HG02970 (cell line): ENCODE measurements around the gene TRAPPC8.
"Not testable (repeated sequence)": the region's sequence is repeated elsewhere in the genome, so short reads cannot be mapped to it uniquely, and the experiment has no call there.

ENCODE experiments used
- ATAC-seq: cut with Tn5 transposase; IDR thresholded peaks from one replicate; pipeline ENCODE4 v1.9.1; 2021; ENCODE audit warnings: mild to moderate bottlenecking, moderate library complexity, moderate number of reproducible peaks; ENCODE audit not compliant: unreplicated experiment, low FRiP score

The TRAPPC8 gene

DNA sequence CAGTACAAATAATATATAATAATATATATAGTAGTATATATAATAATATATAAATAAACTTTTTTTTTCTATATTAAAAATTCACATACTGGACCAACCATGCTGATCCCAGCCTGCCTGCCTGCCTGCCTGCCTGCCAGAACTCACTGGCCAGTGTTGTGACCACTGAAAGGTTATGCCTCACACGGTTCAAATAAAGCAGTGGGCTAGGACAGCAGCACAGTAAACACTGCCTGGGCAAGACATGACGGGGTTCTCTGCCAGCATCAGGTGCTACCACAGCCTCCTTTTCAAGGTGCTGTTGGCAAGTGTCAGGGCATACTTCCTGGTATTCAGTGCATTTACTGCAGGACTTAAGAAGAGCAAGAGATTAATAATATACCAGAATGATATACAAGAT, 67.6 kb downstream of the TRAPPC8 start:
- ATAC-seq, result no peak

DNA sequence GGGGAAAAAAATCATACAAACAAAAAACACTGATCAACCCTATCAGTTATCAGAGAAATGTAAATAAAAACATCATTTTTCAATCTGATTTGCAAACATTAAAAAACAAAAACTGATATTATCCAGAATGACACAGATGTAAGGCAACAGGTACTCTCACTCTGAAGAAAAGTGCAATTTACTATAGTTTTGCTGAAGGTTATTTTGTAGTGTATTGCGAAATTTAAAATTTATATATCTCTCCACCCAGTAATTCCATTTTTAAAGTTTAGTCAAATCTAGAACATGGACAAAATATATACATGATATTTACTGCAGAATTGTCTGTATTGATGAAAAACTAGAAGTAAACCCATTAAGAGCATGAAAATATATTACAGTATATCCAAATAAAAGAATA, 79.8 kb downstream of the TRAPPC8 start:
- no peak for ATAC-seq

DNA sequence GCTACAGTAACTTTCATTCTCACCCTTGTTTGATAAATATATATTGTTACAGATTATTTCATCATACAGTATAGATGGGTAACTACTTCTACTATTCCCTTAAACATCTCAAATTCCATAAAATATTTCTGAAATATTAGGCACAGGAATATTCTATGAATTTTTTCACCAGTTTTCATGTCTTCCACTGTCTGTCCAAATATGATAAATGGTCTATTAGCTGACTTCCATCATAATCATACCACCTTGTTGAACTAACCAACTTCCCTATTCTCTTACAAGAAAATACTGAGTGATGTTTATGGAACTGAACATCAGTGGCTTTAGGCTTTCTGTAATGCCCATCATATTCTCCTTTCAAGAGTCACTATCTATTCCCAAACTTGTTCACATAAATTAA, 82.4 kb downstream of the TRAPPC8 start:
- ATAC-seq, result no peak

DNA sequence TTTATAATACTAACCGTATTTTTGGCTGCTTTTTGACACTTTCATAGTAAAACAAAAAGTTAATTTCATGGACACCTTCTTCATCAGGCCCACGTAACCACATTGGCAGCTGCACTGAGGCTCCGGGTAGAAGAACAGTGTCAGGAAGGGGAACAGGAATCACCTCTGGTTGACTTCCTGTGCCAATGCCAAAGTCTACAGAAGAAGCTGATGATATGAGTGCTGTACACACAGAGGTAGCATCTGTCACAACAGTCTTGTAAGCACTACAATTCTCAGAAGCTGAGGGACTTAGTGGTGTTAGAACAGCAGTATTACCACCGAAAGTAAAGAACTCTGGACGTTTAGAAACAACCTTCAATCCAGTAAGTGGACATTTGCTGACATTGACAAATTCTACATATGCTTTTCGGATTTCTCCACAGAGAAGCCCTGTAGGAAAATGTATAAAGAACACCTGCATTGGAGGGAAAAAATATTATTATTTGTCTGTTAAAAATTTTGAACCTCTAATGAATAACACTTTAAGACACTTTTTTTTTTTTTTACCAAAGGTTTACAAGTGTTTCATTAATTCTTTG, 85.3 kb downstream of the TRAPPC8 start:
- no peak for ATAC-seq

DNA sequence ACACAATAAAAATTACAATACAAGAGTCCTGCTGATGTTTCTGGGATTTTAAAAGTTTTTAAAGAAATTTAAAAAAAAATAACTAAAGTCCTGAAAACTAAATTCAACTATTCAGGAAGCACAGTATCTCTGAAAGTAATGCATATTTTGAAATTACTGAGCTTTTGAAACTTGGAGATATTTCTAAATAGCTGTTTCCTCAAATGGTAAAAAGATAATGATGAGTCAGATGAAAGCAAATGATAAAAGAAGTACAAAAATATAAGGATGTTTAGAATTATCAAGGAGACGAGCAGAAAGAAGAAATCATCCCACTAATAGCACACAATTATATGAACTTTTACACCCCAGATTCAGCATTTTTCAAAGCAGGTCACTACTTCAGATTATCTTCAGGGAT, 92.1 kb downstream of the TRAPPC8 start:
- no peak for ATAC-seq

DNA sequence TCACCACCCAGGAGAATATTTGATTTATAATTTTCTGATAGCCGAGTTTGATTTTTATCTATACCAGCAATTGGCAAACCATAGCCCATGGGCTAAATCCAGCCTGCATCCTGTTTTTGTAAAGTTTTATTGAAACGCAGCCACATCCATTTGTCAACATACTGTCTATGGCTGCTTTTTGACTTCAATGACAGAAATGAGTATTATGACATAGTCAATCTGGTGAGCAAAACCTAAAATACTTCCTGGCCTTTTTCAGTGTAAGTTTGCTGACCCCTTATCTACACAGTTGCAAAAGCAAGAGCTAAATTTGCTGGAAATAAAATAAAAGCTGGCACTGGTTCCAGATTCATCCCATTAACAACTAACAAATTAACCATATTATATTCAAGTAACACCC, 102.4 kb downstream of the TRAPPC8 start:
- no peak for ATAC-seq

DNA sequence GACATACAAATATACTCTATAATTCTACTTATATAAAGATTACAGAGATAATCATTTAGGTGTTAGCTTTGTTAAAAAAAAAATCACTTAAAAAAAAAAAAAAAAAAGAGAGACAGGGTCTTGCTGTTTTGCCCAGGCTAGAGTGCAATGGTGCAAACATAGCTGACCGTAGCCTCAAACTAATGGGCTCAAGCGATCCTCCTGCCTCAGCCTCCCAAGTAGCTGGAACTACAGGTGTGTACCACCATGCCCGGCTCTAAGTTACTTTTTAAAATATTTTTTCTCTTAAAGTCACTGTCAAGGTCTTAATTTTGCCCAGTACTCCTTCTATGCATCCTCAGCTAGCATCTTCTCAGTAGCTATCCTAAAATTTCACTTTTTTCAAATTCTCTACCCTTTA, 105.0 kb downstream of the TRAPPC8 start:
- no peak for ATAC-seq

DNA sequence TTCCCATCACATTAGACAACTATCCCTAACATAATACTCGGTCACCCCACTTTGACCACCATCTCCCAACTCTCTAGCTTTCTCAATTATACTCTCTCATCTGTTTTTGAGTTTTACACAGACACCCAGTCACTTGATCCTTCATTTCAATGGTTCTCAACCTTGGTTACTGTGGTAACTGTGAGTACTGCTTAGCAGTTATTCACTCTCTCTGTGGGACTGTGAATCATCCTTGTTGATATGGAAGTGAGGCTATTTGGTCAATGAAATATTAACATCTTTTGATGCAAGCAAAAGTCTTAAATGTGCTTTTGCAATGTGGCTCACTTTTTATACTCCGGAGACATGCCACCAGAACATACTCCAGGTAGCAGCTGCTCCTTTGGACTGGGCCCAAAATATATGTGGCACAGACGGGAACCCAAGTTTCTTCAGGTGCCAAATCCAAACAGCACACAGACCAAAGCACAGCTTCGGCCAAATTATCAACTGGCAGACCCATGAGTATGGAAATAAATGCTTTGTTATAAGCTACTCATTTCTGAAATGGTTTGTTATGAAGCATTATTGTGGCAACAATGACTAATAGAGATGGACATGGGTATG, 107.3 kb downstream of the TRAPPC8 start:
- ATAC-seq, result no peak

DNA sequence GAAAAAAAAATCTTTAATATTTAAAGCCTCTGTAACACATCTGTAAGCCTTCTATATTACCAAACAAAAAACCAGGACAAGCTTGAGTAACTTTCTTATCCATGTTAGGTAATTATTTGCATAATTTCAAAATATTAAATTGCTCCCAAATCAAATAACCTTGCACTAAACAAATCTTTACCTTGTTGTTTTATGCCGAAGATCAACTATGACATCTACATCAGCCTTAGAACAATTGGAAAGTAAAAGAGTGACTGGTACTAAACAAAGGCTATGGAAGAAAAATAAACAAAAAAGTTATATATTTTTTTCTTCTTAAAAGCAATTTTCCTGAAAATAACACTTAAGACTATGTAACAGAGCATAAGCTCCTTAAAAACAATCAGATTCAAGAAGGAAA, 111.0 kb downstream of the TRAPPC8 start:
- ATAC-seq, result no peak

DNA sequence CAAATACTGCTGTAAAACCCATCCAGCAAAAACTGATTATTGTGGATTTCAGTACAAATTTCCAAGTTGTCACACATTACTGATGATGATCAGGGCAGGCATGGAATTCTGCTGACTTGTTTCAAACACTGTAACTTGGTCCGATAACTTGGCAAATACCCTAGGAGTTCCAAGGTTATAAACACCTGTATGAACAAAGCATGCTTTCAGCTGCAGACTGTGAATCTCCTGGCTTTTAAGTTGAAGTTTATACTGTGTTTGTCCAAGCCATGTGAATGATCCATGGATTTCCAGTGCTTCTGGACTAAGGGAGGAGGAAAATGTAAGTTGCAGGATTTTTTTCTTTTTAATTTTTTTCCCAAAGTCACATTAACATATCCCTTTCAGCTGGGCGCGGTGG, 112.2 kb downstream of the TRAPPC8 start:
- ATAC-seq, result no peak

DNA sequence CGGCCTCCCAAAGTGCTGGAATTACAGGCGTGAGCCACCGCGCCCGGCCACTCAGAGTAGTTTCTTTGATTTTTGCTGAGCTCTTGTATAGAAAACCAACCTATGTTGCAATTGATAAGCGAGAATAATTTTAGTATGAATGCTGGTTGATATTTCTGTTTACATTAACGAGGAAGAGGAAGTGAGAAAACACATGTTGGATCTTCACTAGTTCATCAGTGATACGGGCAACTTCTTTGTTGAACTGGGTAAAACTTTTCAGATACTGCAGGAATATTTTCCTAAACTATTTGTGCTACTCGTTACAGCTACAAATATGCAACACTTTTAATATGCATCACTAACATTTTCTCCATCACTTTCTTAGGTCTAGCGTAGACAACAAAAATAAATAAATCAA, 114.3 kb downstream of the TRAPPC8 start:
- no peak for ATAC-seq

DNA sequence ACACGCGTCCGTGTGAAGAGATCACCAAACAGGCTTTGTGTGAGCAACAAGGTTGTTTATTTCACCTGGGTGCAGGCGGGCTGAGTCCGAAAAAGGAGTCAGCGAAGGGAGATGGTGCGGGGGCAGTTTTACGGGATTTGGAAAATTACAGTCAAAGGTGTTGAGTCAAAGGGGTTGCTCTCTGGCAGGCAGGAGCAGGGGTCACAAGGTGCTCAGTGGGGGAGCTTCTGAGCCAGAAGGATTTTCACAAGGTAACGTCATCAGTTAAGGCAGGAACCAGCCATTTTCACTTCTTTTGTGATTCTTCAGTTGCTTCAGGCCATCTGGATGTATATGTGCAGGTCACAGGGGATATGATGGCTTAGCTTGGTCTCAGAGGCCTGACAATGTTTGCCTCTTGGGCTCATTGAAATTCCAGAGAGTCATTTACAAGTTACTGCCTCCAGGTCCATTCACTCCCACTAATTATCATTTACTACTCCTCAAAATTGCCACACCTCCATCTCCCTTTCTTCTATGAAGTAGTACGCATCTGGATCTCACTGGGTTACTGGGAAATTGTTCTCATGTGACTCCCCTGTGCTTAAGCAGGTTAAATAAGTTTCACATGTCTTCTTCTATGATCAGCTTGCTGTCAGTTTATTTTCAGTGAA, 116.1 kb downstream of the TRAPPC8 start:
- not testable (repeated sequence) for ATAC-seq

DNA sequence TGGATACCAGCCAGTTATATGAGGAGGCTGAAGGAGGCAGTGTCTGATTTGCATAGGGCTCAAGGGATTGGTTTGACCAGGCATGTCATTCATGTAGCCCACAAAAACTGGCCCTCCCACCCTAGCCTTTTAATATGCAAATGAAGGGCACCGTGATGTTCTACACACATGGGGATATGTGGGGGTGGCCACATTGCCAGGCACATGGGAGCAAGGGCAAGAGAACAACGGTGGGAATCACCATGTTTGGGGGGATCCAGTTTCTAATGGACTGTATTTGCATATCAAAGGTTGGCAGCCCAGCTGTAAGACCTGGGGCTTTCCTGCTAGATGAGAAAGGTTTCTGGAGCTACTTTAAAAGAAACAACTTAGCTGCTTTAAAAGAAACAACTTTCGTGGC, 117.2 kb downstream of the TRAPPC8 start:
- ATAC-seq, result no peak

DNA sequence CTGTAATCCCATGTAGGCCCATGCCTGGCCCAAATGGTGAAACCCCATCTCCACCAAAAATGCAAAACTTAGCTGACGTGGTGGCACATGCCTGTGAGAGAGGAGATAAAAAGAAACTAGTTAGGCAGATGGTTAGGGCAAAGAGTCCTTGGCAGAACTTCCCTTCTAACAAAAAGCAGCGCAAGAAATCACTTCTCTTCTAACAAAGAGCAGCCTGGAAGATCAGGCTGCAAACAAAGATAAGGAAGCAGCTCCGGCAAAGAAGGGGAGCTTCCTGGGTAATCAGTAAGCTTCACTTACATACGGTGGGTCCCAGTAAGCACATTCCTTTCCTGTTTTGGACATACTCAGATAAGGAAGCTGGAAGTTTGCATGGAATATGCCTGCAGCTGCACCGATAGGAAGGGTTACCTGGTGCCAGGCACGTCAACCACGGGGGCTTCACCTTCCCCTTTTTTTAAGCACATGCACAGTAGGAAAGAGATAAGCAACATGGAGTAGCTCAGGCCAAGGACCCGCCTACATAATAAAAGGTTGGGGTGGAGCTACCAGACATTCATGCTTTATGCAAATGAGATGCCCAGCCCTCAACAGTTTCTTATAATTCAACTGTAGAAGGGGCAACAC, 121.3 kb downstream of the TRAPPC8 start:
- no peak for ATAC-seq

DNA sequence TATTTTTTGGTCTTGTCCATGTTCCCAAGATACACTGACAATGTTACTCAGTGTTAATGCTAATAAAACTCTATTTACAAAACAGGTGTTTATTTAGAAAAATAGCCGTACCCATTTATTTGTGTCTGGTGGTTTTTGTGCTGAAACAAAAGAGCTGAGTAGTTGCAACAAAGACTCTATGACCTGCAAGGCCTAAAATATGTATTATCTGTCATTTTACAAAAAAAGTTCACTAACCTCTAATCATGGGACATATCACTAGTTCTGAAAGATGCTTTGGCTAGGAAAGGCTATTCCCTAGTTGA, 123.1 kb downstream of the TRAPPC8 start:
- no peak for ATAC-seq

DNA sequence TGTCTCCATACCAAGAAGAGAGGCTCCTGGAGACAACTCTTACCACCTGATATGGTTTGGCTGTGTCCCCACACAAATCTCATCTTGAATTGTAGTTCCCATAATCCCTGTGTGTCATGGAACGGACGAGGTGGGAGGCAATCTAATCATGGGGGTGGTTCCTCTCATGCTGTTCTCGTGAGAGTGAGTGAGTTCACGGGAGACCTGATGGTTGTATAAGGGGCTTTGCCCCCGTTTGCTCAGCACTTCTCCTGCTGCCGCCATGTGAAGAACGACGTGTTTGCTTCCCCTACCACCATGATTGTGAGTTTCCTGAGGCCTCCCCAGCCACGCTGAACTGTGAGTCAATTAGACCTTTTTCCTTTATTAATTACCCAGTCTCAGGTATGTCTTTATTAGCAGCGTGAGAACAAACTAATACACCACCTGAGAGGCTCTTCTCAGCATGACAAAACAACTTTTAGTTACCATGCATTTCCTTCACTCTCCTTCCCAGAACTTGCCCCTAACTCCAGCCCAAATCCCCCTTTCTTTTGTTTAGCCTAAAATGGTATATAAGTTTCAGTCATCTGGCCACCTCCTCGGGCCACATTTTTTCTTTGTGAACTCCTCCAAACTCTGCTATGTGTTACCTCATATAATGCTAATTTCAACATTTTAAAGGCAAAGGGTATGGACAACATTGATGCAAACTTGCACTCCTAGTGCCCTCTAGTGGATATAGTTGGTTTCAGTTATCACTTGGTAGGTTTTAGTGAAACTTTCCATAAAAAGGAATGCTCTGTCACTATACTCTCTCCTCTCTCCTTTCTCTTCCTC, 123.6 kb downstream of the TRAPPC8 start:
- no peak for ATAC-seq

DNA sequence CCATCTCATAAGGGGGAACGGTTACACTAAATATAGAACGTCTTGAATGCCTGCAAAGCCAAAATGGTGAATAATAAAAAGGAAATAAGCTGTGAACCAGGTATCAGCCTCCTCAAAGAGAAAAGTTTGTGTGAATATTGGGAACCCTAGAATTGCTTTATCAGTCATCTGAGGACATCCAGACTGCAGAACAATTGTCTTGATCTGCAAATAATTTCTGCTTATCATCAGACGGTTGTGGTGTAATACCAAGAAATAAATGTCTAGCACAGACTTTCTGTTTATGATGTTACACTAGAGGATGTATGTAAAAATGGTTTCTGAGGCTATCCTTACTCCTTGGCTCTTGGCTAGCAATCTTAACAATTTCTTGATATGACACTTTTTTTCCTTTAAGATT, 128.8 kb downstream of the TRAPPC8 start:
- ATAC-seq, result no peak

DNA sequence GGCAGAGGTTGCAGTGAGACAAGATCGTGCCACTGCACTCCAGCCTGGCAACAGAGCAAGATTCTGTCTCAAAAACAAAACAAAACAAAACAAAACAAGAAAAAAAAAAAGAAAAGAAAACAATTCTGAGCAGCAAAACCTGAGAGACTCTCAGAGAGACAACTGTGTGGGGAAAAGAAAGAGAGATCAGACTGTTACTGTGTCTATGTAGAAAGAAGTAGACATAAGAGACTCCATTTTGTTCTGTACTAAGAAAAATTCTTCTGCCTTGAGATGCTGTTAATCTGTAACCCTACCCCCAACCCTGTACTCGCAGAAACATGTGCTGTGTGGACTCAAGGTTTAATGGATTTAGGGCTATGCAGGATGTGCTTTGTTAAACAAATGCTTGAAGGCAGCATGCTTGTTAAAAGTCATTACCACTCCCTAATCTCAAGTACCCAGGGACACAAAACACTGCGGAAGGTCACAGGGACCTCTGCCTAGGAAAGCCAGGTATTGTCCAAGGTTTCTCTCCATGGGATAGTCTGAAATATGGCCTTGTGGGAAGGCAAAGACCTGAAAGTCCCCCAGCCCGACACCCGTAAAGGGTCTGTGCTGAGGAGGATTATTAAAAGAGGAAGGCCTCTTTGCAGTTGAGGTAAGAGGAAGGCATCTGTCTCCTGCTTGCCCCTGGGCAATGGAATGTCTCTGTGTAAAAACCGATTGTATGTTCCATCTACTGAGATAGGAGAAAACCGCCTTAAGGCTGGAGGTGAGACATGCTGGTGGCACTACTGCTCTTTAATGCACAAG, 132.4 kb downstream of the TRAPPC8 start:
- not testable (repeated sequence) for ATAC-seq

DNA sequence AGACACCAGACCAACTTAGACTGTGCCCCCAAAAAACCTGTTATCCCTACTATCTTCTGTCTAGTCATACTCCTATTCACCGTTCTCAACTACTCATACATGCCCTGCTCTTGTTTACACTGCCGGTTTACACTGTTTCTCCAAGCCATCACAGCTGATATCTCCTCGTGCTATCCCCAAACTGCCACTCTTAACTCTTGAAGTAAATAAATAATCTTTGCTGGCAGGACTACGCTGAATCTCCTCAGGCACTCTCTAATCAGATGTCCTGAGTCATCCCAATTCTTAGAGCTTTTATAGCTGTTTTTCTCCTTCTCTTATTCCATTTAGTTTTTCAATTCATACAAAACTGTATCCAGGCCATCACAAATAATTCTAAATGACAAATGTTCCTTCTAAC, 133.9 kb downstream of the TRAPPC8 start:
- not testable (repeated sequence) for ATAC-seq

DNA sequence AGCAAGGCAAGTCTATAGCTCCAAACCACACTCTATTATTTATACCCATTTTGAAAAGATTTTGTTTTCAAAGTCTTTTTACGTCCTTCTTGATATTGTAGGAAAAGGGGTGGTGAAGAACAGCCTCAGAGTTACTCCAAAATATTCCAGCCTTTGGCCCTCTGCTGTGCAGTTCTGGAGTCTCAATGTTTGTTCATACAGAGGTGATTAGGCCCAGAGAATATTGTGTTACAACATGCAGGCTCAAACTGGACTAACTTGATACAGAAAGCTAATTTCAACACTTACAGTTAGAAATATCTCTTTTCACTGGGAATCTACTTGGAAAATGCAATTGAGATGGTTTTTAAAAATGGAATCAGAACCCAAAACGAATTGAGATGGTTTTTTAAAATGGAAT, 141.8 kb downstream of the TRAPPC8 start:
- ATAC-seq, result no peak
